ENCODE results near the gene ZBTB1. TPM values are rescaled to one million over a fixed set of nuclear protein-coding genes. Genes with fewer than 3 reads are reported as not detected.

The ZBTB1 gene
- total and polyA plus RNA-seq, 2 donors (not counting 3 experiments of a cell fraction or from before 2014, with no cell fraction given): 9.7 to 32.2 TPM

DNA sequence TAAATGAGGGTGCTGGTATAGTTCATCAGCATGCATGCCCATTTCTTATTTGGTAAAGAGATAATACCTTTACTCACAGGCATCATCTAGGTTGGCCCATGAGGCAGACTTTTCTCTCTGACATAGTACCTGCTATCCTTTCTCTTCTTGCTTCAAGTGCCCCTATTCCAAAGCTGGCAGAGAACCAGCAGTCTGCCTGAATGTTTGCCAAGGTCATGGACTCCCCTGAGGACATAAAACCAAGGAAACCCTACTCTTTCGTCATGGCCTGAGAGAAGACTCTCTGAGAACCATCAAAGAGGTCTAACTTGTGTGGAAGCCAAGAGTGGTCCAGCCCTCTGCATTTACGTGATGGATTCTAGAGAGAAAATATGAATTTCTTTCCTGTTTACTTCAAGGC is 57.1 kb downstream of the ZBTB1 start:
- ChIA-PET POLR2A (no interaction called here), CTCF (no interaction called here)
- Histone ChIP-seq H3K27me3 (ENCODE audit: control insufficient read depth in 2 of 2, insufficient read depth in 2 of 2, low read length in 2 of 2) (no peaks in the 10 kb centered on the region), H3K9ac (replicated peaks; ENCODE audit: extremely low read depth, insufficient read depth, low read length) (no peak overlapping the region), H3K9me1 (replicated peaks; ENCODE audit: control insufficient read depth, extremely low read depth, insufficient read depth, low read length) (no peaks in the 10 kb centered on the region), H3K27ac (ENCODE audit: insufficient read depth, low read depth, low read length) (no peak overlapping the region), H3K4me1 (ENCODE audit: control insufficient read depth, extremely low read depth, insufficient read depth, low read length) (peaks cover 6% of the 10 kb centered on the region), H3K79me2 (ENCODE audit: control insufficient read depth, insufficient read depth, low read length) (no peaks in the 10 kb centered on the region), H3K4me3 (replicated peaks in 1 of 3; ENCODE audit: insufficient read depth in 1 of 3, low read depth in 1 of 3, low read length in 3 of 3) (no peak overlapping the region), H3K4me2 (ENCODE audit: insufficient read depth, low read length) (no peak overlapping the region), H4K20me1 (replicated peaks; ENCODE audit: control insufficient read depth, extremely low read depth, insufficient read depth, low read length) (no peaks in the 10 kb centered on the region), H2AFZ (ENCODE audit: low read depth, low read length) (no peak overlapping the region), H3K36me3 (ENCODE audit: control insufficient read depth in 2 of 2, extremely low read depth in 1 of 2, insufficient read depth in 2 of 2, low read length in 2 of 2) (no peaks in the 10 kb centered on the region), H3K9me3 (replicated peaks; ENCODE audit: control insufficient read depth, insufficient read depth, low read length) (no peaks in the 10 kb centered on the region)
- dilution Hi-C loops (cut with MboI; ENCODE audit: extremely low pct_ligation_motif_present, low sequenced_read_pairs) (no loop called here), intact Hi-C loops (cut with micrococcal nuclease) (no loop called here)
- FAIRE-seq (no peak), DNase-seq (ENCODE audit: low read depth, low spot score) (peak; percentile 28)
- BruUV-seq (replicated peaks): no TSS peak
- TF ChIP-seq EZH2 (IDR thresholded peaks at IDR 0.05; ENCODE audit: borderline replicate concordance, low read depth, low read length, severe bottlenecking) (no peak), GATA2 (IDR thresholded peaks at IDR 0.05; ENCODE audit: insufficient read depth, insufficient read length, low read depth, low read length) (no peak), FOS (IDR thresholded peaks at IDR 0.05; ENCODE audit: borderline replicate concordance, insufficient read depth, low read length) (no peak), JUN (IDR thresholded peaks at IDR 0.05; ENCODE audit: borderline replicate concordance, insufficient read depth, insufficient read length, low read depth) (no peak), MAX (IDR thresholded peaks at IDR 0.05; ENCODE audit: insufficient read depth, insufficient read length) (no peak), MYC (IDR thresholded peaks at IDR 0.05; ENCODE audit: low read depth, low read length) (no peak), POLR2A (IDR thresholded peaks at IDR 0.05; ENCODE audit: low read depth, low read length) (no peak), POLR2AphosphoS5 (IDR thresholded peaks at IDR 0.05; ENCODE audit: insufficient read depth, low read depth, low read length) (no peak)
- TF ChIP-seq, protein P1, sequence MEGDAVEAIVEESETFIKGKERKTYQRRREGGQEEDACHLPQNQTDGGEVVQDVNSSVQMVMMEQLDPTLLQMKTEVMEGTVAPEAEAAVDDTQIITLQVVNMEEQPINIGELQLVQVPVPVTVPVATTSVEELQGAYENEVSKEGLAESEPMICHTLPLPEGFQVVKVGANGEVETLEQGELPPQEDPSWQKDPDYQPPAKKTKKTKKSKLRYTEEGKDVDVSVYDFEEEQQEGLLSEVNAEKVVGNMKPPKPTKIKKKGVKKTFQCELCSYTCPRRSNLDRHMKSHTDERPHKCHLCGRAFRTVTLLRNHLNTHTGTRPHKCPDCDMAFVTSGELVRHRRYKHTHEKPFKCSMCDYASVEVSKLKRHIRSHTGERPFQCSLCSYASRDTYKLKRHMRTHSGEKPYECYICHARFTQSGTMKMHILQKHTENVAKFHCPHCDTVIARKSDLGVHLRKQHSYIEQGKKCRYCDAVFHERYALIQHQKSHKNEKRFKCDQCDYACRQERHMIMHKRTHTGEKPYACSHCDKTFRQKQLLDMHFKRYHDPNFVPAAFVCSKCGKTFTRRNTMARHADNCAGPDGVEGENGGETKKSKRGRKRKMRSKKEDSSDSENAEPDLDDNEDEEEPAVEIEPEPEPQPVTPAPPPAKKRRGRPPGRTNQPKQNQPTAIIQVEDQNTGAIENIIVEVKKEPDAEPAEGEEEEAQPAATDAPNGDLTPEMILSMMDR (IDR thresholded peaks at IDR 0.05; ENCODE audit: extremely low read depth in 1 of 2, insufficient read depth in 1 of 2, low read depth in 1 of 2, low read length in 2 of 2): no peak
